ENCODE measurements around the gene VWA8.
A peak's percentile ranks its signal among the peaks of the same experiment; 100 is the strongest.
"Not testable (repeated sequence)": the region's sequence is repeated elsewhere in the genome, so short reads cannot be mapped to it uniquely, and the experiment has no call there.

The VWA8 gene

DNA sequence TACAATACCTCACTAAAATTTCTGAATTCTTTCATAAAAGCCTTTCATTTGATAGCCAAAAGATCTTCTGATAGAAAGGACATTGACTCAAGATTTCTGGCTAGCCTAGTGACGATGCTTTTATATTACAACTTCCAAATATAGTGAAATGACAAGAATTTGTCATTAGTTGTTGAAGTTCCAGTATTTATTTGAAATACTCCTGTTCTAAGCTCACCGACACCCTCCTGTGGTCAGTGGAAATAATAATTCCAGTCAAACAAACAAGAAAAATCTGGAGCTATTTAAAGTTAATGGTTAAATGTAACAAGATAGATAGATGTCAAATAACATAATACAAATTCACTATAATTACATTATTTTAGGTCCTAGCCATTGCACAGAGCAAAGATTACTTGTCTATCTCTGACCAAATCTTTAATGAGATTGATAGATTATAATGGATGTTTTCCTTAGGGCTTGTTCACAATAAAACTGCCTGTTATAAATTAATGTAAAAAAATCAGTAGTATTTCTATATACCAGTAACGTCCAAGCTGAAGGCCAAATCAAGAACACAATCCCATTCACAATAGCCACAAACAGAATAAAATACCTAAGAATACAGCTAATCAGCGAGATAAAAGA, 308.1 kb downstream of the VWA8 start:
- TF ChIP-seq, protein P1, sequence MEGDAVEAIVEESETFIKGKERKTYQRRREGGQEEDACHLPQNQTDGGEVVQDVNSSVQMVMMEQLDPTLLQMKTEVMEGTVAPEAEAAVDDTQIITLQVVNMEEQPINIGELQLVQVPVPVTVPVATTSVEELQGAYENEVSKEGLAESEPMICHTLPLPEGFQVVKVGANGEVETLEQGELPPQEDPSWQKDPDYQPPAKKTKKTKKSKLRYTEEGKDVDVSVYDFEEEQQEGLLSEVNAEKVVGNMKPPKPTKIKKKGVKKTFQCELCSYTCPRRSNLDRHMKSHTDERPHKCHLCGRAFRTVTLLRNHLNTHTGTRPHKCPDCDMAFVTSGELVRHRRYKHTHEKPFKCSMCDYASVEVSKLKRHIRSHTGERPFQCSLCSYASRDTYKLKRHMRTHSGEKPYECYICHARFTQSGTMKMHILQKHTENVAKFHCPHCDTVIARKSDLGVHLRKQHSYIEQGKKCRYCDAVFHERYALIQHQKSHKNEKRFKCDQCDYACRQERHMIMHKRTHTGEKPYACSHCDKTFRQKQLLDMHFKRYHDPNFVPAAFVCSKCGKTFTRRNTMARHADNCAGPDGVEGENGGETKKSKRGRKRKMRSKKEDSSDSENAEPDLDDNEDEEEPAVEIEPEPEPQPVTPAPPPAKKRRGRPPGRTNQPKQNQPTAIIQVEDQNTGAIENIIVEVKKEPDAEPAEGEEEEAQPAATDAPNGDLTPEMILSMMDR (conservative IDR thresholded peaks at IDR 0.05), result peak; percentile 70
- TF ChIP-seq ZFX (IDR thresholded peaks at IDR 0.05), result no peak
- H3K27ac ChIP-seq, result no peak overlapping the region

GRCh38 chr13:41651413-41652058, 309.4 kb downstream of the VWA8 start:
- TF ChIP-seq, protein P1 (conservative IDR thresholded peaks at IDR 0.05), result no peak
- no peak for TF ChIP-seq ZFX (IDR thresholded peaks at IDR 0.05)
- H3K27ac ChIP-seq, result no peak overlapping the region

DNA sequence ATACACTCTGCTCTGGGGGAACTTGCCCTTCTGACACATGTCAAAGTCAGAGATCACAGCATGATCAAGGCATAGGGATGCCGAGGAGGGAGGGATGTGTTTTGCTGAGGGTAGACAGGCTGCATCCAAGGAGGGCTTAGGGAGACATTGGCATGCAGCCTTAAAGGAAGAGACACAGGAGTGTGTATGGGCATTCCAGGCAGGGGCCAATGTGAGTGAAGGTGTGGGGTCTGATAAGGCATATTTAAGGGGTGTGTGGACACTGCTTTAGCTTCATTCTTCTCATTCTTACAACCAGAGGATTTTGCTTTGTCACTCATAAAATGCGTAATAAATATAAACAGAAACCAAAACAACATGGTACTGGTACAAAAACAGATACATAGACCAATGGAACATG, 310.2 kb downstream of the VWA8 start:
- no peak overlapping the region for H3K27ac ChIP-seq
- TF ChIP-seq ZFX (IDR thresholded peaks at IDR 0.05), result no peak
- TF ChIP-seq, protein P1 (conservative IDR thresholded peaks at IDR 0.05), result no peak

- no peak overlapping the region for H3K27ac ChIP-seq
- no peak for TF ChIP-seq ZFX (IDR thresholded peaks at IDR 0.05)
- TF ChIP-seq, protein P1 (conservative IDR thresholded peaks at IDR 0.05), result peak; percentile 22; the same call in 1 of the 2 replicates
These were observed 311.2 kb downstream of the VWA8 start for GRCh38 chr13:41649659-41650058.

- no peak for TF ChIP-seq ZFX (IDR thresholded peaks at IDR 0.05)
- H3K27ac ChIP-seq, result no peak overlapping the region
These were observed 312.5 kb downstream of the VWA8 start for GRCh38 chr13:41648314-41648935.

DNA sequence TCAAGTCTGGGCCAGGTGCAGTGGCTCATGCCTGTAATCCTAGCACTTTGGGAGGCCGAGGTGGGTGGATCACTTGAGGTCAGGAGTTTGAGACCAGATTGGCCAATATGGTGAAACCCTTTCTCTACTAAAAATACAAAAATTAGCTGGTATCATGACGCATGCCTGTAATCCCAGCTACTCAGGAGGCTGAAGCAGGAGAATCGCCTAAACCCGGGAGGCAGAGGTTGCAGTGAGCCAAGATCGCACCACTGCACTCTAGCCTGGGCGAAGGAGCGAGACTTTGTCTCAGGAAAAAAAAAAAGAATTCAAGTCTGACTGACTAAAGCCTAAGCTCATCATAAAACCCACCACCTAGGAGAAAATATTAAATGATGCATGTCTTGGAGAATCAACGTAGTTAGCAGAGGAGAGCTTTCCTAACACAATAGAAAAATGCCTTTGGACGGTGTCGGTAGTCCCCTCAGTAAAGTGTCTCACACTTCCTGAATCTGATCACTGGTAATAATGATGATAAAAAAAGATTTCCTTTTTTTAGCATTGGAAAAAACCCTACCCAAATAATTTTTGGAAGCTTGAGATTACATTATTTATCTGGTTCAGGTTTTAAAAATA, 313.1 kb downstream of the VWA8 start:
- H3K27ac ChIP-seq, result not testable (repeated sequence)

DNA sequence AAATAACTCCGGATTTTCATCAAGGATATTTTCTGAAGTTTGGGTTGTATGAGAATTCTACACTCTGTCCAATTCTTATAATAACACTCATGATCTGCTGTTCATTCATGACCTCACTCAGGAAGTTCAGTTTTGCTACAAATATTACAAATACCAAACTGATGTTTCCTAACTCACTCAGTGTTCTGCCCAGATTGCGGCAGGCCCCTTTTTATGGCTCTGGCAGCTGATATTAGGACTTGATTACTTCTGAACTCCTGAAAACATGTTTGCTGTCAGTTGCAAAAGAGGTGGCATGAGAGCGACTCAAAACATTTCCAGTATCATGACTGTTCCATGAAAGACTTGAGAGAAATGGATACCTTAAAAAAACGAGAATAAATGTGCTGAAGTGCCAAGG, 315.6 kb downstream of the VWA8 start:
- TF ChIP-seq, protein P1 (conservative IDR thresholded peaks at IDR 0.05), result no peak
- TF ChIP-seq ZFX (IDR thresholded peaks at IDR 0.05), result no peak
- H3K27ac ChIP-seq, result no peak overlapping the region

DNA sequence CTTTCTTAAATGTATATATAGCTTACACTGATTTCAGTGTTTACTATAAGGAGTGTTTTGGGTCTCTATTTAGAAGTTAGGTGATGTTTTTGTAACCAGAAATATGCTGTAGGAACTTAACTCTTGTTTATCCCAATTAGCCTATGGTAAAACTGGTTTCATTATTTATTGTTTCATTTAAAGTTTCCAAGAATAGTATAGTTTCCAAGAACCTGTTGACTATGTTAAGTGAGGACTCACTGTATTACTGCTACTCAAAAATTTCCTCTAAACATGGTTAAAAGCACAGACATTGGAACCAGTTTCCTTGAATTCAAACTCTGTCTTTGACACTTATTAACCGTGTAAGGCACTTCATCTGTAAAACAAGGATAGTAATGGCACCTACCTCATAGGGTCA, 316.2 kb downstream of the VWA8 start:
- H3K27ac ChIP-seq, result no peak overlapping the region
- no peak for TF ChIP-seq ZFX (IDR thresholded peaks at IDR 0.05)
- TF ChIP-seq, protein P1 (conservative IDR thresholded peaks at IDR 0.05), result no peak

Measured in C4-2B (cell line).